Loucy (cell line): ENCODE data around the gene TTLL12.

Experiments used
- H2AFZ ChIP-seq: fragments of 200-600 bp; sonication (generic); 2 replicates; pipeline ENCODE4 v1.6.0; 2016; ENCODE audit warnings: antibody characterized with exemption, mild to moderate bottlenecking, low read length, moderate library complexity
- H3F3A ChIP-seq: fragments of 200-600 bp; 2 replicates; pipeline ENCODE4 v1.6.0; 2016; ENCODE audit warnings: antibody characterized with exemption, low read depth, mild to moderate bottlenecking
- H3K27me3 ChIP-seq: fragments of 200-600 bp; sonication (generic); 2 replicates; pipeline ENCODE4 v1.6.1; 2014; ENCODE audit warnings: low read length, mild to moderate bottlenecking; ENCODE audit not compliant: insufficient read depth, poor library complexity, severe bottlenecking
- H3K36me3 ChIP-seq: fragments of 200-600 bp; sonication (generic); 2 replicates; pipeline ENCODE4 v1.6.1; 2016; ENCODE audit warnings: low read length; ENCODE audit not compliant: insufficient read depth
- H3K4me1 ChIP-seq: fragments of 200-600 bp; sonication (generic); 2 replicates; pipeline ENCODE4 v1.5.1; 2014; ENCODE audit warnings: low read length, mild to moderate bottlenecking; ENCODE audit not compliant: insufficient read depth, poor library complexity, severe bottlenecking
- H3K4me2 ChIP-seq: fragments of 200-600 bp; sonication (generic); 2 replicates; pipeline ENCODE4 v1.6.0; 2014; ENCODE audit warnings: antibody characterized with exemption, low read length, low read depth, mild to moderate bottlenecking; ENCODE audit not compliant: poor library complexity, severe bottlenecking
- H3K4me3 ChIP-seq: fragments of 200-600 bp; sonication (generic); 2 replicates; pipeline ENCODE4 v1.5.1; 2014; ENCODE audit warnings: low read length, mild to moderate bottlenecking, mixed read lengths; ENCODE audit not compliant: poor library complexity, severe bottlenecking
- H3K79me2 ChIP-seq: fragments of 200-600 bp; sonication (generic); 2 replicates; pipeline ENCODE4 v1.6.1; 2014; ENCODE audit warnings: low read length; ENCODE audit not compliant: insufficient read depth
- H3K9ac ChIP-seq: fragments of 200-600 bp; sonication (generic); 2 replicates; pipeline ENCODE4 v1.6.0; 2014; ENCODE audit warnings: mild to moderate bottlenecking, low read depth, low read length, moderate library complexity; ENCODE audit not compliant: poor library complexity, severe bottlenecking
- H3K9me2 ChIP-seq: fragments of 200-600 bp; sonication (generic); replicated peaks from 2 replicates; pipeline ENCODE4 v1.6.1; 2016; ENCODE audit warnings: low read depth, low read length, mixed read lengths
- H3K9me3 ChIP-seq: fragments of 200-600 bp; sonication (generic); 2 replicates; pipeline ENCODE4 v1.6.1; 2014; ENCODE audit warnings: mild to moderate bottlenecking, antibody characterized with exemption, low read length, low read depth; ENCODE audit not compliant: insufficient read depth
- H4K20me1 ChIP-seq: fragments of 200-600 bp; sonication (generic); 2 replicates; pipeline ENCODE4 v1.6.0; 2014; ENCODE audit warnings: antibody characterized with exemption, low read length, mild to moderate bottlenecking; ENCODE audit not compliant: insufficient read depth, poor library complexity, severe bottlenecking
- CTCF ChIP-seq: fragments of 200-600 bp; sonication (generic); conservative IDR thresholded peaks from 2 replicates; pipeline ENCODE4 v1.5.1; 2014; ENCODE audit warnings: mild to moderate bottlenecking, antibody characterized with exemption, low read length
- EZH2phosphoT487 ChIP-seq: fragments of 200-600 bp; IDR thresholded peaks from 2 replicates; pipeline ENCODE4 v1.6.1; 2018; ENCODE audit warnings: antibody characterized with exemption, mild to moderate bottlenecking, moderate library complexity, borderline replicate concordance

TTLL12 gene

GRCh38 chr22:43153899-43154298 is 33.0 kb downstream of the TTLL12 start:
- no peak overlapping the region for H3K9ac ChIP-seq
- no peak overlapping the region for H3K4me3 ChIP-seq

GRCh38 chr22:43152357-43153071 is 34.4 kb downstream of the TTLL12 start:
- H3K79me2 ChIP-seq, result peaks cover 26% of the 10 kb centered on the region
- TF ChIP-seq EZH2phosphoT487, result no peak
- H3K4me2 ChIP-seq, result peak overlapping the region; percentile 92
- H3K9ac ChIP-seq, result peak overlapping the region; percentile 90
- H3K36me3 ChIP-seq, result no peaks in the 10 kb centered on the region
- peak overlapping the region; percentile 93 for H3K4me3 ChIP-seq
- H3K9me2 ChIP-seq, result no peaks in the 10 kb centered on the region
- H3K9me3 ChIP-seq, result no peaks in the 10 kb centered on the region
- peaks cover 39% of the 10 kb centered on the region for H3K4me1 ChIP-seq
- H2AFZ ChIP-seq, result peak overlapping the region; percentile 65
- H4K20me1 ChIP-seq, result no peaks in the 10 kb centered on the region
- no peaks in the 10 kb centered on the region for H3F3A ChIP-seq
- no peaks in the 10 kb centered on the region for H3K27me3 ChIP-seq

More at GRCh38 chr22:43153899-43154298, 33.0 kb downstream of the TTLL12 start:
- no peaks in the 10 kb centered on the region for H3K36me3 ChIP-seq
- no peaks in the 10 kb centered on the region for H3K27me3 ChIP-seq
- no peaks in the 10 kb centered on the region for H4K20me1 ChIP-seq
- H3K79me2 ChIP-seq, result peaks cover 26% of the 10 kb centered on the region
- H3K4me2 ChIP-seq, result peak overlapping the region; percentile 31
- TF ChIP-seq EZH2phosphoT487, result no peak
- no peak for TF ChIP-seq CTCF
- no peaks in the 10 kb centered on the region for H3K9me3 ChIP-seq
- H3K9me2 ChIP-seq, result no peaks in the 10 kb centered on the region
- H3K4me1 ChIP-seq, result peaks cover 27% of the 10 kb centered on the region
- H2AFZ ChIP-seq, result no peak overlapping the region
- H3F3A ChIP-seq, result no peaks in the 10 kb centered on the region

- Histone ChIP-seq H3K9me2 (no peaks in the 10 kb centered on the region), H3K4me3 (peak overlapping the region; percentile 93), H2AFZ (peak overlapping the region; percentile 65), H3K9me3 (no peaks in the 10 kb centered on the region), H3K4me1 (peaks cover 43% of the 10 kb centered on the region), H3K79me2 (peaks cover 26% of the 10 kb centered on the region), H3K9ac (peak overlapping the region; percentile 90), H4K20me1 (no peaks in the 10 kb centered on the region), H3F3A (no peaks in the 10 kb centered on the region), H3K36me3 (no peaks in the 10 kb centered on the region), H3K27me3 (no peaks in the 10 kb centered on the region), H3K4me2 (peak overlapping the region; percentile 92)
- no peak for TF ChIP-seq CTCF
- TF ChIP-seq EZH2phosphoT487, result no peak
Measured at GRCh38 chr22:43152003-43152356, 35.0 kb downstream of the TTLL12 start.
